Esophagus muscularis mucosa (tissue), 3 donors: ENCODE results near the gene KRT7.
"Not testable (repeated sequence)": the region's sequence is repeated elsewhere in the genome, so short reads cannot be mapped to it uniquely, and the experiment has no call there.

ENCODE experiments used
- POLR2A ChIP-seq: fragments of 450-650 bp; IDR thresholded peaks from one replicate; pipeline ENCODE4 v1.6.1; 2017; ENCODE audit warnings: antibody characterized with exemption, moderate library complexity, mild to moderate bottlenecking, low read depth
- TF ChIP-seq, protein P1 (sequence below), 3 experiments: fragments of 200-600 bp in 2 of 3; fragments of 450-650 bp in 1 of 3; sonication (generic) in 2 of 3; IDR thresholded peaks; one replicate each; pipeline ENCODE4 v1.5.1; 2017 to 2019; ENCODE audit warnings: antibody characterized with exemption in 3 of 3, mild to moderate bottlenecking in 2 of 3, moderate library complexity in 1 of 3

DNA sequence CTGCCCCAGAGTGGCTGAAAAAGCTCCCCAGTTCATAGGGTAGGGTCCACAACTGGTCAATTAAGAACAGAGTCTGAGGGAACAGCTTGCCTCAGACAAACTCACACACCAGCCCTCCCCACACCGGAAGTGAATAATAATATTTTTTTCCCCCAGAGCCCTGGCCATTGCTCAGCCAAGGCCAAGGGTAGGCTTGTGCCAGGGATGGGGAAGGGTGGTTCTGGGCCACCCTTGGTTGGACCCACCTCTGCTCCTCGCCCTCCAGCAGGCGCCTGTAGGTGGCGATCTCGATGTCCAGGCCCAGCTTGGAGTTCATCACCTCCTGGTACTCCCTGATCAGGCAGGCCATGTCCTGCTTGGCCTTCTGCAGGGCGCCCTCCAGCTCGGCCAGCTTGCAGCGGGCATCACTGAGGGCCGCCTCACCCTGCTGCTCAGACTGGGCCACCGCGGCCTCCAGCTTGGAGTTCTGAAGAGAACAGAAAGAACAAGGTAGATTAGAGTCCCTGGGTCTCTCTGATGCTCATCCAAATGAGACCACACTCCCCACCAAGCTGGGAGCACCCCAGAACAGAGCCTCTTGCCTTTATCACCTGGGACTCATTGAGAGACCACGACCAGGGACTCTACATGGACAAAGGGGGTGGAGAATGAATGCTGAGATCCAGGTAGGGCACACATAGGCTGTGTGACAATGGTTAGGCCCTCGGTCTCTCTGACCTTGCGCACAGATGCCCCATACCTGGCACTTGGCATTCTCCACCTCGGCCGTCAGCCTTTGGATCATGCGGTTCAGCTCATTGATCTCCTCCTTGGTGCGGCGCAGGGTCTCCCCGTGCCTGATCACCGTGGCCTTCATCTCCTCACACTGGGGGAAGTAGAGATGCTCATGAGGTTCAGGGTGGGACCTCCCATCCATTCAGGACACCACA lies 54.1 kb downstream of the KRT7 start:
- TF ChIP-seq, protein P1, sequence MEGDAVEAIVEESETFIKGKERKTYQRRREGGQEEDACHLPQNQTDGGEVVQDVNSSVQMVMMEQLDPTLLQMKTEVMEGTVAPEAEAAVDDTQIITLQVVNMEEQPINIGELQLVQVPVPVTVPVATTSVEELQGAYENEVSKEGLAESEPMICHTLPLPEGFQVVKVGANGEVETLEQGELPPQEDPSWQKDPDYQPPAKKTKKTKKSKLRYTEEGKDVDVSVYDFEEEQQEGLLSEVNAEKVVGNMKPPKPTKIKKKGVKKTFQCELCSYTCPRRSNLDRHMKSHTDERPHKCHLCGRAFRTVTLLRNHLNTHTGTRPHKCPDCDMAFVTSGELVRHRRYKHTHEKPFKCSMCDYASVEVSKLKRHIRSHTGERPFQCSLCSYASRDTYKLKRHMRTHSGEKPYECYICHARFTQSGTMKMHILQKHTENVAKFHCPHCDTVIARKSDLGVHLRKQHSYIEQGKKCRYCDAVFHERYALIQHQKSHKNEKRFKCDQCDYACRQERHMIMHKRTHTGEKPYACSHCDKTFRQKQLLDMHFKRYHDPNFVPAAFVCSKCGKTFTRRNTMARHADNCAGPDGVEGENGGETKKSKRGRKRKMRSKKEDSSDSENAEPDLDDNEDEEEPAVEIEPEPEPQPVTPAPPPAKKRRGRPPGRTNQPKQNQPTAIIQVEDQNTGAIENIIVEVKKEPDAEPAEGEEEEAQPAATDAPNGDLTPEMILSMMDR (IDR thresholded peaks at IDR 0.05): not testable (repeated sequence)
- not testable (repeated sequence) for TF ChIP-seq POLR2A
